Activated T-cell treated with anti-CD3 and anti-CD28 coated beads, Interleukin-2, amount 50 U/mL, for 24 hours (primary cell): ENCODE results near the gene COL26A1.
A peak's percentile ranks its signal among the peaks of the same experiment; 100 is the strongest.
"Not testable (repeated sequence)": the region's sequence is repeated elsewhere in the genome, so short reads cannot be mapped to it uniquely, and the experiment has no call there.

ENCODE experiments used
- DNase-seq: peaks from one replicate; pipeline ENCODE4 v3.0.0-alpha.2; 2020
- H3K27ac Mint-ChIP-seq: 2 replicates; pipeline ENCODE4 v1.8.0; 2020; ENCODE audit warnings: mild to moderate bottlenecking, mixed read lengths
- H3K27me3 Mint-ChIP-seq: 2 replicates; pipeline ENCODE4 v1.8.0; 2020; ENCODE audit warnings: mixed read lengths
- H3K36me3 Mint-ChIP-seq: 2 replicates; pipeline ENCODE4 v1.8.0; 2020; ENCODE audit warnings: low read depth, mixed read lengths
- H3K4me1 Mint-ChIP-seq: 2 replicates; pipeline ENCODE4 v1.8.0; 2020; ENCODE audit warnings: low read depth, mixed read lengths
- H3K4me3 Mint-ChIP-seq: 2 replicates; pipeline ENCODE4 v1.8.0; 2020; ENCODE audit warnings: mild to moderate bottlenecking, moderate library complexity, mixed read lengths
- H3K9me3 Mint-ChIP-seq: 2 replicates; pipeline ENCODE4 v1.8.0; 2020; ENCODE audit warnings: mixed read lengths

The COL26A1 gene

DNA sequence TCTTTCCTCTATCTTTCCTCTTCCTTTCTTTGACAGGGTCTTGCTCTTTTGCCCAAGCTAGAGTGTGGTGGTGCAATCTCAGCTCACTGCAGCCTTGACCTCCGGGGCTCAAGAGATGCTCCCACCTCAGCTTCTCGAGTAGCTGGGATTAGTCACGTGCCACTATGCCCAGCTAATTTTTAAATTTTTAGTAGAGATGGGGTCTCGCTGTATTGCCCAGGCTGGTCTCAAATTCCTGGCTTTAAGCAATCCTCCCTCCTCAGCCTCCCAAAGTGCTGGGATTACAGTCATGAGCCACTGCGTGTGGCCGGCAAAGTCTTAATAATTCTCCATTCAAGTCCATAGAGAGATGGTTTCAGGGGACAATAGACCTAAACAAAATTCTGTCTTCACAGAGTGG lies 40.2 kb downstream of the COL26A1 start:
- no peaks in the 10 kb centered on the region for H3K4me1 Mint-ChIP-seq
- no peak overlapping the region for H3K27ac Mint-ChIP-seq
- H3K9me3 Mint-ChIP-seq, result no peaks in the 10 kb centered on the region
- peaks cover 28% of the 10 kb centered on the region for H3K27me3 Mint-ChIP-seq
- DNase-seq, result no peak
- H3K4me3 Mint-ChIP-seq, result no peak overlapping the region
- no peaks in the 10 kb centered on the region for H3K36me3 Mint-ChIP-seq

DNA sequence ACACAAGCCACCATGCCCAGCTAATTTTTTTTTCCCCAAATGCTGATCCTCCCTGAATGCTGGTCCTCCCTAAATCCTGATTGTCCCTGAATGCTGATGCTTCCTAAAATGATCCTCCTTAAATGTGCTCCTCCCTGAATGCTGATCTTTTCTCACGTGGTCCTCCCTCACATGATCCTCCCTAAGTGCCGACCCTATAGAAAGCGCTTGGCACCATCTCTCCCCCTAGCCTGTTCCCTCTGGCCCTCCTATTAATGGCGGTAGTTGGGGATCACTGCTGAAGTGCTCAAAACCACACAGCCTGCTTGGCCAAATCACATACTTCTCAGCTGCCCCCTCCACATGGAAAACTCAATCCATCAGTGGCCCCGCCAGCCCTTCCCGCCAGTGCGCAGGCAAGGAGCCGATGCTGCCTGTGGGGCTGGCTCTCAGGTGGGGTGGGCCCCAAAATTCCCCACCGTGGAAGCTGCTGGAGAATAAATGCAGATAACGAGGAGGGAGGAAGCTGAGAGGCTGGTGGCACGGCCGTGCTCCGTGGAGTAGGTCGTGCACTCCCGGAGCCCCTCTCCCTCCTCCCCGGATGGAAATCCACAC lies 42.9 kb downstream of the COL26A1 start:
- H3K9me3 Mint-ChIP-seq, result peaks cover 12% of the 10 kb centered on the region
- H3K4me1 Mint-ChIP-seq, result no peaks in the 10 kb centered on the region
- no peak overlapping the region for H3K4me3 Mint-ChIP-seq
- no peak for DNase-seq
- H3K27ac Mint-ChIP-seq, result no peak overlapping the region
- H3K36me3 Mint-ChIP-seq, result peaks cover 2% of the 10 kb centered on the region
- H3K27me3 Mint-ChIP-seq, result peaks cover 21% of the 10 kb centered on the region

DNA sequence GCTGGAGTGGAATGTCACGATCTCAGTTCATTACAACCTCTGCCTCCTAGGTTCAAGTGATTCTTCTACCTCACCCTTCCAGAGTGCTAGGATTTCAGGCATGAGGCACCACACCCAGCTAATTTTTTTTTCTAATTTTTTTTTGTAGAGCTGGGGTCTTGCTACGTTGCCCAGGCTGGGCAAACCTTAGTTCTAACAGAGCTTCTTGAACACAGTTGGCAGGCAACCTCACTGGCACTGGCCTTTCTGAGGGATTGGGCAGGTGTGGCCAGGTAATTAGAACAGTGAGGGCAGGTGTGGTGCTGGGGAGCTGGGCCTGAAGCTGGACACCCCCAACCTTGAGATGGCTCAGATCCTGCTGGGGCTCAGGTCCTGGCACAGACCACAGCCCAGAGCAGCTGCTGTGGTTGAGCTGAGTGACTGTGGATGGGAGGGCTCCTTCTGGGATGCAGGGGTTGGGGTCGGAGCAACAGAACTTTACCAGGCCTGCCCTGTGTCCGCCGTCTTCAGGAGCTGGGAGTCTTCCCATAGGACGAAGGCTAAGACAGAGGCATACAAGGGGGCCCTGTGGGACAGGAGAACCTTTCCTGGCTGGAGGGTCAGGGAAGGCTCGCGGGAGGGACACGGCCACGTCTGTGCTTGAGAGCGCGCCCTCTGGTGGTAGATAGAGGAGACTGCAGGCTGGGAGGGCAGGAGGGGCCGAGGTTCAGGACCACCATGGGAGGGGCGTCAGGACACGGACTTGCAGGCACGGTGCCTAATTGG lies 48.2 kb downstream of the COL26A1 start:
- no peak overlapping the region for H3K27ac Mint-ChIP-seq
- H3K4me3 Mint-ChIP-seq, result no peak overlapping the region
- H3K36me3 Mint-ChIP-seq, result peaks cover 2% of the 10 kb centered on the region
- H3K4me1 Mint-ChIP-seq, result peaks cover 7% of the 10 kb centered on the region
- H3K9me3 Mint-ChIP-seq, result peaks cover 12% of the 10 kb centered on the region
- peak; percentile 61 for DNase-seq
- peaks cover 21% of the 10 kb centered on the region for H3K27me3 Mint-ChIP-seq

DNA sequence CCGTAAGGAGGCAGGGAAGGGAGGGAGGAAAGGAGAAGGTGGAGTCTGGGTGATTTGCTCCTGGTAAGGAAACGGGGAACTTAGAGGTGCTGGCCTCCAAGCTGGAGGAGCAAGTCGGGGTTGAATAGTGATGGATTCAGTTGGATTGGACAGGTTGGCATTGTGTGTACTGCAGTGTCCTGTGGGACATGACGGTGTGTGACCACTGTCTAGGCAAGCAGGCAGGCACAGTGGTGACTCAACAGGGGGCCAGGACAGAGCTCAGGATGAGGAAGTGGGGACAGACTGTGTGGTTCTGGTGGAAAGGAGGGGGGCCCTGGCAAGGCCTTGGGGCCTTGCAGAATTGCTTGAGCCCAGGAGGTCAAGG lies 48.8 kb downstream of the COL26A1 start:
- Mint-ChIP-seq H3K27me3 (peaks cover 21% of the 10 kb centered on the region), H3K4me3 (no peak overlapping the region), H3K9me3 (peaks cover 12% of the 10 kb centered on the region), H3K36me3 (peaks cover 2% of the 10 kb centered on the region), H3K27ac (no peak overlapping the region), H3K4me1 (peaks cover 7% of the 10 kb centered on the region)
- no peak for DNase-seq

DNA sequence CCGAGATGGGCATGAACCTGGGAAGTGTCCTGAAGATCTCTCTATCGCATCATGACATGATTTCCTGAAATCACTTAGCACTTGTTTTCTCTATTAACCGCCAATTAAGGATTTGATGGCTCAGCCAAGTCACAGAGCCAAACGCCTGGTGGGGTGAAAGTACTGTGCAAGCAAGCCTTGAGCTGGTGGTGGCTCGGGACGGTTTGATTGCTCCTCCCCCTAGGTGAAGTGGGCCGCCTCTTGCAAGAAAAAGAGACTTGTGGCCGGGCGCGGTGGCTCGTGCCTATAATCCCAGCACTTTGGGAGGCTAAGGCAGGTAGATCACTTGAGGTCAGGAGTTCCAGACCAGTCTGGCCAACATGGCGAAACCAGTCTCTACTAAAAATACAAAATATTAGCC lies 50.3 kb downstream of the COL26A1 start:
- Mint-ChIP-seq H3K27ac (no peak overlapping the region), H3K36me3 (peaks cover 2% of the 10 kb centered on the region), H3K27me3 (peaks cover 21% of the 10 kb centered on the region), H3K4me1 (peaks cover 7% of the 10 kb centered on the region), H3K9me3 (peaks cover 12% of the 10 kb centered on the region), H3K4me3 (no peak overlapping the region)
- no peak for DNase-seq

DNA sequence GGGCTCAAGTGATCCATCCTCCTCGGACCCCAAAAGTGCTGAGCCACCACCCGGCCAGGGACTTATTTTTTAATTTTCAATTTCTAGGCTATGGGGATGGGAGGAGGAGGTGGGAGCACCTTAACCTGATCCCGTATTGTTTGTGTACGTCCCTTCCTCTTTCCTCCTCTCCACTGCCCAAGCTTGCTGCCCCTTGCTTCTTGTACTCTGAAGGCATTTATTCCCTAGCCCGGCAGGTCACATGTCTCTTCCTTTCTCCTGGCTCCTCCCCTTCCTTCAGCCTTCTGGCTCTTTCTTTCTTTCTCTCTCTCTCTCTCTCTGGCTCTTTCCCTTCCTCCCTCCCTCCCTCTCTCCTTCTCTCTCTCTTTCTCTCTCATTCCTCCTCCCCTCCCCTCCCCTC lies 56.0 kb downstream of the COL26A1 start:
- Mint-ChIP-seq H3K36me3 (no peaks in the 10 kb centered on the region), H3K4me3 (no peak overlapping the region), H3K9me3 (no peaks in the 10 kb centered on the region), H3K4me1 (no peaks in the 10 kb centered on the region), H3K27me3 (peaks cover 18% of the 10 kb centered on the region), H3K27ac (no peak overlapping the region)
- no peak for DNase-seq

DNA sequence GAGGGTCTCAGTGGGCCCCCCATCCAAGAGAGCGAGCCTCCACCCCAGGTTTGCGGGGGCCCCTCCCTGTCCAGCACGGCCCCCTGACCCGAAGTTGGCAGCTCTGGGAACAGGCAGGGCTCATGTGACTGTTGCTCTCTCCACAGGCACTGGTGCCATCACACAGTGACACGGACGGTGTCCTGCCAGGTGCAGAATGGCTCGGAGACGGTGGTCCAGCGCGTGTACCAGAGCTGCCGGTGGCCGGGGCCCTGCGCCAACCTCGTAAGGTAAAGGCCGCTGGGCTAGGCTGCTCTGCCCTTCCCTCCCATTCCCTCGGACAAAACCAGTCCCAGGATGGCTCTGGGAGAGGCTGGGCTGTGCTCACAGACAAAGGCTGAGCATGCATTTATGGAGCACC lies 57.2 kb downstream of the COL26A1 start:
- Mint-ChIP-seq H3K4me3 (no peak overlapping the region), H3K27ac (no peak overlapping the region), H3K36me3 (no peaks in the 10 kb centered on the region), H3K9me3 (no peaks in the 10 kb centered on the region), H3K27me3 (peaks cover 18% of the 10 kb centered on the region), H3K4me1 (no peaks in the 10 kb centered on the region)
- no peak for DNase-seq

DNA sequence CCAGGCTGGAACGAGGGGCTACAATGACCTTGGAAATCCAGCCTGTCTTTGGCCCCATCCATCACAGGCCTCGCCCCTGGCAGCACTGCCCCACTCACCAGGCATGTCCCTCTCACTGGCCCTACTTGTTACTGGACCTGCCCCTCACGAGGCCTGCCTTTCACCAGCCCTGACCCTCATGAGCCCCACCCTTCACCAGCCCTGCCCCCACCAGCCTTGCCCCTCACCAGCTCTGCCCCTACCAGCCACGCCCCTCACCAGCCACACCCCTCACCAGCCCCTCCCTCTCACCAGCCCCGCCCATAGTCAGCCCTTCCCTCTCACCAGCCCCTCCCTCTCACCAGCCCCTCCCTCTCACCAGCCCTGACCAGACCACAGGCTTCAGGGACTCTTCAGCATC lies 57.8 kb downstream of the COL26A1 start:
- no peaks in the 10 kb centered on the region for H3K9me3 Mint-ChIP-seq
- H3K36me3 Mint-ChIP-seq, result no peaks in the 10 kb centered on the region
- DNase-seq, result no peak
- no peaks in the 10 kb centered on the region for H3K4me1 Mint-ChIP-seq
- no peak overlapping the region for H3K27ac Mint-ChIP-seq
- H3K27me3 Mint-ChIP-seq, result peaks cover 18% of the 10 kb centered on the region
- H3K4me3 Mint-ChIP-seq, result no peak overlapping the region

DNA sequence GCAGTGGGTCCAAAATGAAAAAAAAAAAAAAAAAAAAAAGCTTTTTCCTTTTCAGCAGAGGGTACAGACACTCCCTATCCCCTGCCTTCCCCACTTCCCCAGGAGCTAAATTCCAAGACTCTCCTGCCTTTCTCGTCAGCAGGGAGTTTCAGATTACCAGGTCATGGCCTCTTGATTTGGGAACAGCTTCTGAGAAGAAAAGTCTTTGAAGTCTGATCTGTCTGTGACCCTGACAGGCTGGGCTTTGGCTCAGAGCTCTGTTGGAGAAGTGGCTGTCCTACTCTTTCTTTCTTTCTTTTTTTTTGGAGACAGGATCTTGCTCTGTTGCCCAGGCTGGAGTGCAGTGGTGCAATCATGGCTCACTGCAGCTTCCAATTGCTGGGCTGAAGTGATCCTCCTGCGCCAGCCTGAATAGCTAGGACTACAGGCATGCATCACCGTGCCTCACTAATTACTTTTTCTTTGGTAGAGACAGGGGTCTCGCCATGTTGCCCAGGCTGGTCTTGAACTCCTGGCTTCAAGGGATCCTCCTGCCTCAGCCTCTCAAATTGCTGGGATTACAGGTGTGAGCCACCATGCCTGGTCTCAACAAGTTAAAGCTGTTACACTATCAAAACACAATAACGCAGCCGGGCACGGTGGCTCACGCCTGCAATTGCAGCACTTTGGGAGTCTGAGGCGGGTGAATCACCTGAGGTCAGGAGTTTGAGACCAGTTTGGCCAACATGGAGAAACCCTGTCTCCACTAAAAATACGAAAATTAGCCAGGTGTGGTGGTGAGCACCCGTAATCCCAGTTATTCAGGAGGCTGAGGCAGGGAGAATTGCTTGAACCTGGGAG lies 59.9 kb downstream of the COL26A1 start:
- Mint-ChIP-seq H3K27me3 (peaks cover 18% of the 10 kb centered on the region), H3K4me1 (no peaks in the 10 kb centered on the region), H3K27ac (no peak overlapping the region), H3K36me3 (no peaks in the 10 kb centered on the region), H3K9me3 (no peaks in the 10 kb centered on the region), H3K4me3 (no peak overlapping the region)
- no peak for DNase-seq

DNA sequence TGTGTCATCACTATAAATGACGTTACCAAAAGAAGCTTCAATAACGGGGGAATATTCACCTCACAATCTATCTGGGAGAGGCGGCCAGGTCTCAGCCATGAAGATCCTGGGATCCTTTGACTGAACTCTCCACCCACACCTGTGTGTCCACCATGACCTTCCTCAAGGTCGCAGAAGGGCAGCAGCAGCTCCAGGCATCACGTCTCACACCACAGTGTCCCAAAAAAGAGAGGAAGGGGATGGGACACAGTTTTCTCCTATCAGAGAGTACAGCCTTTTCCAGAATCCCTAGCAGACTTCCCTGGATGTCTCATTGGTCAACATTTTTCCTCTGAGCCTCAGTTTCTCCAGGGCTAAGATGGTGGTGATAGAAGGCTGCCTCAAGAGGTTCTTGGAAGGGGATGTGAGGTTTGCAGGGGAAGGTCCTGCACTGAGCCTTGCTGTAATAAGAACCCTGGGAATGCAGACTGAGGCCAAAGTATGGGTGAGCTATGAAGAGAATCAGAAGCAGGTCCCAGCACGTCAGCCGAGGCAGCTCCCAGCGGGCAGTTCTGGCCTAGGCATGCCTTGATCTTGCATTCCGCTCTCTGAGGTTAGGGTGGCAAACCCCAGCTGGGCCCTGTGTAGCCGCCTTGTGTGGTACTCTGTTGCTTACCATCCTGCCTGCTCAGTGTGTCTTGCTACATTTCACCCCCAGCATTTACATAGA lies 63.8 kb downstream of the COL26A1 start:
- Mint-ChIP-seq H3K27me3 (peaks cover 3% of the 10 kb centered on the region), H3K36me3 (no peaks in the 10 kb centered on the region), H3K4me3 (no peak overlapping the region), H3K27ac (no peak overlapping the region), H3K4me1 (peaks cover 4% of the 10 kb centered on the region), H3K9me3 (no peaks in the 10 kb centered on the region)
- DNase-seq, result no peak

DNA sequence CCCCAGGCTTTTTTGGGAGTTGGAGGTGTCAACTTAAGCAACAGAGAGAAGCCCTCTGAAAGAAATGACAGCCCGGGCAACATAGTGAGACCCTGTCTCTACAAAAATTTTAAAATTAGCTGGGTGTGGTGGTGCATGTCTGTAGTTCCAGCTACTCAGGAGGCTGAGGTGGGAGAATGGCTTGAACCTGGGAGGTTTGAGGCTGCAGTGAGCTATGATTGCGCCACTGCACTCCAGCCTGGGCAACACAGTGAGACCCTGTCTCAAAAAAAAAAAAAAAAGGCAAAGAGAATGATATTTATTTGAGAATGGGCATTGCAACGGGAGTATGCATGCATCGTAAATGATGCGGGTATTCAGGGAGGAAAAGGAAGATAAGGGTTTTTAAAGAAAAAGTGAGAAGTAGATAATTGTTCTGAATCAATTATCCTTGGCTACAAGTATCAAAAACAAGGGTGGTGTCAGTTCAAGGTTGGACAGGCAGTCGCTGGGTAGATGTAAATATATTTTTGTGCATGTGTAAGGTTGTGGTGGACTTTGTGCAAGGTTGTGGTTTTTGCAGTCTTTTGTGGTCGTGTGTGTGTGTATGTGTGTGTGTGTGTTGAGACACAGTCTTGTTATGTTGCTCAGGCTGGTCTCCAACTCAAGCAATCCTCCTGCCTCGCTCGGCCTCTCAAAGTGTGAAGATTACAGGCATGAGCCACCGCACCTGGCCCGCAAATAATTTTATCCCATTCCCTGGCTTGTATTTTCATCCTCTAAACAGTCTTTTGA lies 65.6 kb downstream of the COL26A1 start:
- no peak overlapping the region for H3K27ac Mint-ChIP-seq

DNA sequence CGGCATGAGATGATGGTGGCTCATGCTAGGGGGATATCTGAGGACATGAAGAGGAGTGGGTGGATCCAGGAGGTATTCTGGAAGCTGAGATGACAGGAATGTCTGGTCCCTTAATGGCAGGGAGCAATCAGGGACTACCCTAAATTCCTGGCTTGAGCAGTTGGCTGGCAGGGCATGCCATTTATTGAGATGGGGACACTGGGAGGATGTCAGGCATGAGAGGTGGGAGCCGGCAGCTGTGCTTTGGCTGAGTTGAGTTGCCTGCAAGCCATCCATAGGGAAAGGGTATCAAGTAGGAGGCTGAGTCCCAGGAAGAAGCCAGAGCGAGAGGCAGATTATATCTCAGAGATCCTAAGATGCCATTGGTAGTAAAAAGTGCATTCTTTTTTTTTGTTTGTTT lies 69.6 kb downstream of the COL26A1 start:
- H3K27ac Mint-ChIP-seq, result no peak overlapping the region
- H3K27me3 Mint-ChIP-seq, result peaks cover 38% of the 10 kb centered on the region
- H3K4me3 Mint-ChIP-seq, result no peak overlapping the region
- no peaks in the 10 kb centered on the region for H3K9me3 Mint-ChIP-seq
- DNase-seq, result no peak
- H3K36me3 Mint-ChIP-seq, result no peaks in the 10 kb centered on the region
- peaks cover 4% of the 10 kb centered on the region for H3K4me1 Mint-ChIP-seq

More for the DNA sequence above, 65.6 kb downstream of the COL26A1 start:
- Mint-ChIP-seq H3K9me3 (no peaks in the 10 kb centered on the region), H3K27me3 (peaks cover 9% of the 10 kb centered on the region), H3K36me3 (no peaks in the 10 kb centered on the region), H3K4me1 (peaks cover 4% of the 10 kb centered on the region), H3K4me3 (no peak overlapping the region)
- DNase-seq, result no peak

DNA sequence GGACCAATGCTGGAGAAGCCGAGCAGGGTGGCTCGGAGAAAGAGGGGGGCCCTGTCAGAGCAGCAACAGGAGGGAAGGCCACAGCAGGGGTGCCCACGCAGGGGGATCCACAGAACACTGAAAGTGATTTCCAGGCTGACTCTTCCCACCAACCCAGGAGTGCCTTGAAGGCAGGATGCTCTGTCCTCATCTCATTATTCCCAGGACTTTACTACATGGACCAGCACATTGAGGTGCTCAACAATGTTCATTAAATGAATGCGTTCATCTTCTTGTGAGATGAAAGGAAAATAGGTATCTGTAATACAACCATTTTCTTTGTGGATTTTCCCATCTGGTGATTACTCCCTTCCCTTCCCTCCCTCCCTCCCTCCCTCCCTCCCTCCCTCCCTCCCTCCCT lies 71.0 kb downstream of the COL26A1 start:
- DNase-seq, result no peak
- no peaks in the 10 kb centered on the region for H3K9me3 Mint-ChIP-seq
- H3K4me1 Mint-ChIP-seq, result no peaks in the 10 kb centered on the region
- no peak overlapping the region for H3K4me3 Mint-ChIP-seq
- no peak overlapping the region for H3K27ac Mint-ChIP-seq
- no peaks in the 10 kb centered on the region for H3K36me3 Mint-ChIP-seq
- H3K27me3 Mint-ChIP-seq, result peaks cover 40% of the 10 kb centered on the region

DNA sequence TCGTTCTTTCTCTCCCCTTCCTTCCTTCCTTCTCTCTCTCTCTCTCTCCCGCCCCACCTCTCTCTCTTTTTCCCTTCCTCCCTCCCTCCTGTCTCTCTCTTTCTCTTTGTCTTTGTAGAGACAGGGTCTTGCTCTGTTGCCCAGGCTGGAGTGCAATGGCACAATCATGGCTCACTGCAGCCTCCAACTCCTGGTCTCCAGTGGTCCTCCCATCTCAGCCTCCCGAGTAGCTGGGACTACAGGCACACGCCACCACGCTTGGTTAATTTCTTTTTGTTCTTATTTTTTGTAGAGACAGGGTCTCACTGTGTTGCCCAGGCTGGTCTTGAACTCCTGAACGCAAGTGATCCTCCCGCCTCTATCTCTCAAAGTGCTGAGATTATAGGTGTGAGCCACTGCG lies 71.5 kb downstream of the COL26A1 start:
- H3K27ac Mint-ChIP-seq, H3K36me3 Mint-ChIP-seq, H3K9me3 Mint-ChIP-seq, H3K4me3 Mint-ChIP-seq, DNase-seq, H3K4me1 Mint-ChIP-seq: not testable (repeated sequence)
- peaks cover 43% of the 10 kb centered on the region for H3K27me3 Mint-ChIP-seq
